SW 1271 (cell line): ENCODE data around the gene RBM3.
"Not testable (repeated sequence)": the region's sequence is repeated elsewhere in the genome, so short reads cannot be mapped to it uniquely, and the experiment has no call there.

Experiments
- DNase-seq, 2 experiments: peaks; one replicate each; lab custom pipeline; 2025; lab: John Stamatoyannopoulos, UW

The RBM3 gene

GRCh38 chrX:48574270-48575266 lies at the start of gene RBM3:
TSS of gene RBM3 (plus strand) at chrX:48574484. CDS start at chrX:48575181, 697 bp downstream.
- peak; percentile 66 to 76 for DNase-seq

GRCh38 chrX:48525853-48526252 lies 48.4 kb upstream of the RBM3 start:
- DNase-seq = not testable (repeated sequence)

- no peak for DNase-seq
Observed at GRCh38 chrX:48530736-48531135, 43.5 kb upstream of the RBM3 start.

- peak in 1 of 2 experiments; percentile 13 for DNase-seq
Observed at GRCh38 chrX:48531358-48531959, 42.8 kb upstream of the RBM3 start.

- DNase-seq = no peak
Observed at GRCh38 chrX:48532161-48532560, 42.1 kb upstream of the RBM3 start.

- no peak for DNase-seq
Observed at GRCh38 chrX:48533165-48533564, 41.1 kb upstream of the RBM3 start.

GRCh38 chrX:48538641-48539344 lies 35.5 kb upstream of the RBM3 start:
- DNase-seq = no peak

- peak; percentile 71 to 86 for DNase-seq
Observed at GRCh38 chrX:48539345-48540027, 34.8 kb upstream of the RBM3 start, which contains the start of gene TBC1D25. TSS of gene TBC1D25 (plus strand) at chrX:48539714. CDS start at chrX:48539798, 84 bp downstream.

GRCh38 chrX:48540028-48540375 lies 34.3 kb upstream of the RBM3 start:
- peak in 1 of 2 experiments; percentile 28 for DNase-seq

GRCh38 chrX:48540480-48540879 lies 33.8 kb upstream of the RBM3 start:
- no peak for DNase-seq

- DNase-seq = no peak
Observed at GRCh38 chrX:48541140-48541814, 33.0 kb upstream of the RBM3 start.

GRCh38 chrX:48548871-48549270 lies 25.4 kb upstream of the RBM3 start:
- DNase-seq = no peak

- not testable (repeated sequence) for DNase-seq
Observed at GRCh38 chrX:48555731-48556325, 18.5 kb upstream of the RBM3 start.

GRCh38 chrX:48558271-48558670 lies 16.0 kb upstream of the RBM3 start:
- DNase-seq = peak; percentile 9 to 20

GRCh38 chrX:48559636-48560035 lies 14.6 kb upstream of the RBM3 start:
- DNase-seq = no peak

GRCh38 chrX:48560056-48560455 lies 14.2 kb upstream of the RBM3 start:
- no peak for DNase-seq

GRCh38 chrX:48560681-48561080 lies 13.6 kb upstream of the RBM3 start:
- no peak for DNase-seq

- no peak for DNase-seq
Observed at GRCh38 chrX:48569958-48570357, 4.3 kb upstream of the RBM3 start.

- DNase-seq = no peak
Observed at GRCh38 chrX:48573690-48574269, 504 bp upstream of the RBM3 start.

- no peak for DNase-seq
Observed at GRCh38 chrX:48575642-48576041, 1.4 kb downstream of the RBM3 start.
